C4-2B (cell line): ENCODE measurements around the gene GCK.

Experiments used
- CTCF ChIP-seq: fragments of 450-650 bp; conservative IDR thresholded peaks from 2 replicates; pipeline ENCODE4 v1.5.1; 2017; ENCODE audit warnings: mild to moderate bottlenecking
- ZFX ChIP-seq: fragments of 450-650 bp; IDR thresholded peaks from 2 replicates; pipeline ENCODE4 v1.6.1; 2017

- TF ChIP-seq CTCF = peak; percentile 72
- TF ChIP-seq ZFX = no peak
Measured at GRCh38 chr7:44196450-44196872, 7.2 kb upstream of the GCK start.
